Central memory CD8-positive, alpha-beta T cell (primary cell): ENCODE results near the gene OMA1.
A peak's percentile ranks its signal among the peaks of the same experiment; 100 is the strongest.
"Not testable (repeated sequence)": the region's sequence is repeated elsewhere in the genome, so short reads cannot be mapped to it uniquely, and the experiment has no call there.

ENCODE experiments used
- ATAC-seq: fragments of 150-1000 bp; cut with Tn5 transposase; replicated peaks from 2 replicates; pipeline ENCODE4 v1.10.0; 2022; ENCODE audit warnings: mild to moderate bottlenecking, moderate FRiP score, moderate number of reproducible peaks; ENCODE audit not compliant: poor library complexity, severe bottlenecking; ENCODE audit errors: extremely low read depth
- DNase-seq, 2 donors: peaks; one replicate each; pipeline ENCODE4 v3.0.0; 2021; ENCODE audit warnings: low spot score in 2 of 2
- H3K27ac Mint-ChIP-seq: one replicate; pipeline ENCODE4 v1.8.0; 2022; ENCODE audit warnings: low read depth, mild to moderate bottlenecking, moderate library complexity, mixed read lengths
- H3K27me3 Mint-ChIP-seq: one replicate; pipeline ENCODE4 v1.8.0; 2022; ENCODE audit warnings: mixed read lengths
- H3K36me3 Mint-ChIP-seq: one replicate; pipeline ENCODE4 v1.8.0; 2022; ENCODE audit warnings: mild to moderate bottlenecking, moderate library complexity, mixed read lengths; ENCODE audit not compliant: insufficient read depth
- H3K4me1 Mint-ChIP-seq: one replicate; pipeline ENCODE4 v1.8.0; 2022; ENCODE audit warnings: mixed read lengths
- H3K4me3 Mint-ChIP-seq: one replicate; pipeline ENCODE4 v1.8.0; 2022; ENCODE audit warnings: mild to moderate bottlenecking, moderate library complexity, mixed read lengths
- H3K9me3 Mint-ChIP-seq: one replicate; pipeline ENCODE4 v1.8.0; 2022; ENCODE audit warnings: mixed read lengths

OMA1 gene

GRCh38 chr1:58570817-58571216, 24.3 kb upstream of the OMA1 start:
- Mint-ChIP-seq H3K27me3 (peaks cover 91% of the 10 kb centered on the region), H3K4me1 (peaks cover 2% of the 10 kb centered on the region), H3K27ac (no peak overlapping the region), H3K36me3 (no peaks in the 10 kb centered on the region), H3K9me3 (no peaks in the 10 kb centered on the region), H3K4me3 (no peak overlapping the region)
- DNase-seq (no peak), ATAC-seq (no peak)

- no peak overlapping the region for H3K27ac Mint-ChIP-seq
- DNase-seq (no peak), ATAC-seq (no peak)
- H3K4me3 Mint-ChIP-seq, result no peak overlapping the region
- H3K9me3 Mint-ChIP-seq, result no peaks in the 10 kb centered on the region
- H3K27me3 Mint-ChIP-seq, result peaks cover 91% of the 10 kb centered on the region
- H3K36me3 Mint-ChIP-seq, result no peaks in the 10 kb centered on the region
- H3K4me1 Mint-ChIP-seq, result no peaks in the 10 kb centered on the region
These were observed 23.6 kb upstream of the OMA1 start for GRCh38 chr1:58570094-58570493.

GRCh38 chr1:58568911-58569310, 22.4 kb upstream of the OMA1 start:
- Mint-ChIP-seq H3K27me3 (peaks cover 85% of the 10 kb centered on the region), H3K4me1 (no peaks in the 10 kb centered on the region)
- no peak for ATAC-seq

GRCh38 chr1:58568271-58568860, 21.8 kb upstream of the OMA1 start:
- ATAC-seq (no peak), DNase-seq (no peak)
- Mint-ChIP-seq H3K9me3 (no peaks in the 10 kb centered on the region), H3K27ac (no peak overlapping the region), H3K4me3 (no peak overlapping the region), H3K4me1 (no peaks in the 10 kb centered on the region), H3K36me3 (no peaks in the 10 kb centered on the region), H3K27me3 (peaks cover 83% of the 10 kb centered on the region)

More at GRCh38 chr1:58568911-58569310, 22.4 kb upstream of the OMA1 start:
- no peak overlapping the region for H3K27ac Mint-ChIP-seq
- H3K9me3 Mint-ChIP-seq, result no peaks in the 10 kb centered on the region
- H3K36me3 Mint-ChIP-seq, result no peaks in the 10 kb centered on the region
- no peak overlapping the region for H3K4me3 Mint-ChIP-seq
- DNase-seq, result no peak

GRCh38 chr1:58566339-58566738, 19.8 kb upstream of the OMA1 start:
- ATAC-seq, result no peak
- peaks cover 83% of the 10 kb centered on the region for H3K27me3 Mint-ChIP-seq
- H3K4me1 Mint-ChIP-seq, result no peaks in the 10 kb centered on the region
- H3K4me3 Mint-ChIP-seq, result no peak overlapping the region
- no peak for DNase-seq
- no peaks in the 10 kb centered on the region for H3K36me3 Mint-ChIP-seq
- no peaks in the 10 kb centered on the region for H3K9me3 Mint-ChIP-seq
- no peak overlapping the region for H3K27ac Mint-ChIP-seq

GRCh38 chr1:58563715-58564114, 17.2 kb upstream of the OMA1 start:
- not testable (repeated sequence) for H3K27ac Mint-ChIP-seq, DNase-seq, H3K4me1 Mint-ChIP-seq, H3K36me3 Mint-ChIP-seq, H3K4me3 Mint-ChIP-seq, ATAC-seq, H3K9me3 Mint-ChIP-seq
- peaks cover 65% of the 10 kb centered on the region for H3K27me3 Mint-ChIP-seq

GRCh38 chr1:58561633-58562032, 15.1 kb upstream of the OMA1 start:
- H3K36me3 Mint-ChIP-seq, result no peaks in the 10 kb centered on the region

GRCh38 chr1:58555393-58555792, 8.9 kb upstream of the OMA1 start:
- no peak for ATAC-seq
- peaks cover 49% of the 10 kb centered on the region for H3K27me3 Mint-ChIP-seq

More at GRCh38 chr1:58561633-58562032, 15.1 kb upstream of the OMA1 start:
- no peaks in the 10 kb centered on the region for H3K9me3 Mint-ChIP-seq
- H3K4me3 Mint-ChIP-seq, result no peak overlapping the region
- DNase-seq (no peak), ATAC-seq (no peak)
- H3K27me3 Mint-ChIP-seq, result peaks cover 72% of the 10 kb centered on the region
- H3K4me1 Mint-ChIP-seq, result no peaks in the 10 kb centered on the region
- H3K27ac Mint-ChIP-seq, result no peak overlapping the region

GRCh38 chr1:58551186-58552140, 4.9 kb upstream of the OMA1 start:
- H3K4me1 Mint-ChIP-seq, result no peaks in the 10 kb centered on the region
- no peak for ATAC-seq
- H3K27ac Mint-ChIP-seq, result no peak overlapping the region
- H3K9me3 Mint-ChIP-seq, result no peaks in the 10 kb centered on the region
- peaks cover 3% of the 10 kb centered on the region for H3K36me3 Mint-ChIP-seq
- H3K27me3 Mint-ChIP-seq, result peaks cover 32% of the 10 kb centered on the region
- H3K4me3 Mint-ChIP-seq, result no peak overlapping the region
- DNase-seq, result no peak

More at GRCh38 chr1:58555393-58555792, 8.9 kb upstream of the OMA1 start:
- no peak for DNase-seq
- Mint-ChIP-seq H3K36me3 (no peaks in the 10 kb centered on the region), H3K9me3 (no peaks in the 10 kb centered on the region), H3K27ac (no peak overlapping the region), H3K4me3 (no peak overlapping the region), H3K4me1 (no peaks in the 10 kb centered on the region)

GRCh38 chr1:58549291-58549690, 2.8 kb upstream of the OMA1 start:
- H3K9me3 Mint-ChIP-seq, H3K4me3 Mint-ChIP-seq, ATAC-seq, DNase-seq, H3K27ac Mint-ChIP-seq: not testable (repeated sequence)
- Mint-ChIP-seq H3K4me1 (peaks cover 14% of the 10 kb centered on the region), H3K27me3 (peaks cover 20% of the 10 kb centered on the region), H3K36me3 (peaks cover 12% of the 10 kb centered on the region)

- Mint-ChIP-seq H3K9me3 (no peaks in the 10 kb centered on the region), H3K27me3 (peaks cover 17% of the 10 kb centered on the region), H3K4me3 (no peak overlapping the region), H3K4me1 (peaks cover 17% of the 10 kb centered on the region), H3K27ac (no peak overlapping the region), H3K36me3 (peaks cover 12% of the 10 kb centered on the region)
- ATAC-seq (no peak), DNase-seq (no peak)
These were observed 1.8 kb upstream of the OMA1 start for GRCh38 chr1:58548371-58548770.

GRCh38 chr1:58545591-58546519, 671 bp downstream of the OMA1 start:
- DNase-seq (peak; percentile 72 to 79), ATAC-seq (peak; percentile 88)
- H3K4me3 Mint-ChIP-seq, result peak overlapping the region; percentile 86
- peak overlapping the region; percentile 96 for H3K27ac Mint-ChIP-seq
- peaks cover 13% of the 10 kb centered on the region for H3K36me3 Mint-ChIP-seq
- H3K27me3 Mint-ChIP-seq, result peaks cover 8% of the 10 kb centered on the region
- peaks cover 21% of the 10 kb centered on the region for H3K4me1 Mint-ChIP-seq
- H3K9me3 Mint-ChIP-seq, result no peaks in the 10 kb centered on the region
